GM21786 (cell line): ENCODE results near the gene ATP2C2.
"Not testable (repeated sequence)": the region's sequence is repeated elsewhere in the genome, so short reads cannot be mapped to it uniquely, and the experiment has no call there.

Experiments
- ATAC-seq: cut with Tn5 transposase; IDR thresholded peaks from one replicate; pipeline ENCODE4 v1.9.1; 2021; ENCODE audit not compliant: unreplicated experiment

Gene ATP2C2

DNA sequence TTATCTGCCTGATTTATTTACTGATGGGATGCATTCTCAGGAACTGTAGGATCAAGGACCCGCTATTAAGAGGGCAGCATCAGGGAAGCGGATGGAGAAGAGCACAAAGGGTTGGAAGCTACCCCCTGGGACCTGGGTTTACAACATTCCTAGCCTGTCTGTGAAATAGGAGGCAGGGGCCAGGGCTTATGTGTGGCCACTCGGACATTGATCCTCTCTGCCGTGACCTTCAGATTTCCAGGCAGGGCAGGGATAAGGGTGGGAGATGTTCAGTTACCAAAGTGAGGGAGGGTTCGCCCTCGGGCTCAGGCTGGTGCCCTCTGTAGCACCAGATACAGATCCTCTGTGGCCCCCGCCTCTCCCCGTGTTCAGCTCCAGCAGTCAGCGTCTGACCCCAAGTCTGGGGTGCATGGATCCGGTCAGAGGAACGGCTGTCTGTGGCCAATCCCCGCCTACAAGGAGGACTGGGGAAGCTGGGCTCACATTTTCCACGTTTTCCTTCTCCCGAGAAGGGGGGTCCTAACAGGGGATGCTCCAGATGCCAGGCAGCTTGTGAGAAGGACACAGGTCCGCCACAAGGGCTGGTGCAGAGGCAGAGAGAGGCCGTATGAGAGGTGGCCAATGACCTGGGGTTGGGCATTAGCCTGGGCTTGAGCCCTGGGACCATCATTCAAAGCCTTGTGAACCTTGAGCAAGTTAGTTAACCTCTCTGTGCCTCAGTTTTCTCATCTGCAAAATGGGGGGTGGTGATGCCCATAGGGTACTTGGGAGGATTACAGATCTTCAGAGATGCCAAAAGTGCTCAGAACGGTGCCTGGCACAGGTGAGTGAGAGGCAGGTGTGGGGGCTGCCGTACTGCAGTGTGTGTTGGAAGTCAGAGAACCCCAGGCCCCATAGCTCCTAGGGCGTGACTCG lies 48.3 kb downstream of the ATP2C2 start:
- ATAC-seq = no peak

DNA sequence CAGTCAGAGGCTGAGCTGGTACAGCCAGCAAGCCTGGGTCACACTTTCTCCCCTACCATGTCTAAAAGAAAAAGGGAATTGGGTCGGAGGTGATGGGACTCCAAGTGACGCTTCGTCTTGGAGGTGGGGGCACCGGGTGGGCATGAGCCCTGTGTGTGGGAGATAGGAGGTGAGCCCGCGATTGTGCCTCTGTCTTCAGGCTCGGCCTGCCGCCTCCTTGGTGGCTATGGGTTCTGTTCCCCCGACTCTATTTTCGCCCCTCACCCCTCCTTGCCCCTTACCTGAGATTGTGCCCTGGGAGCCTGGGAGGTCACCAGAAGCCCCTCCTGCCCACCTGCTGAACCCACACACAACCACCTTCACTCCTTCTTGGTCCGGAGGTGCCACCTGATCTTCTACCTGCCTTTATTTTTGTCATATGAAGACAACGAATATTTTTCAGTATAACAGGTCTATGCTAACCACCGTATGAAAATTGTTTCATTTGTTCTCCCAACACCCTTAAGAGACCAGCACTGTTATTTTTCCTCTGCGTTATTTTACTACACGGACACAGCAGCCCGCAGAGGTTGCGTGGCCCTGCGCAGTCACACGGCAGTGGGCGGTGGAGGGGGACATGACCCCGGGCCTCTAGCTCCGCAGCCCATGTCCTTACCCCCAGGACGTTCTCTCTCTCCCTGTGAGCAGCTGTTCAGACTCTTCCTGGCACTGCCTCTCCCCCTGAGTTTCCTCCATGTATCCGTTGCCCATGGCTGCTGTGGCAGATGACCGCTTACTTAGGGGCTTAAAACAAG lies 49.9 kb downstream of the ATP2C2 start:
- ATAC-seq = no peak

DNA sequence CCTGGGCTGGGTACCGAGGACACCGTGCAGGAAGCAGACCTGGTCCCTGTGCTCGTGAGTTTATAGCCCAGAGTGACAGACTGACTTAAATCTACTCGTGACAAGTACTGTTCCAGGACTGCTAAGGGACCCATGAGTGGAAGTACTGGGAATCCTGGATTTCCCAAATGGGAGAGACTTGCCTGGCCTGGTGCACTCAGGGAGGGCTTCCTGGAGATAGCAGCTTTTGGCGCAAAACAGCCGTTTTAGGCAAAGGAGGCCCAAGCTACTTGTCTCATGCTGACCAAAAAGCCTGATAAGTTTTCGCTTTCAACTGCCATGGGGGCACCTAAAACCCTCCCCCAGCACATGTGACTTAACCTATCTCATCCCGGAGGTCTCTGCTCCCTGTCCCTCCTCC lies 51.4 kb downstream of the ATP2C2 start:
- no peak for ATAC-seq

DNA sequence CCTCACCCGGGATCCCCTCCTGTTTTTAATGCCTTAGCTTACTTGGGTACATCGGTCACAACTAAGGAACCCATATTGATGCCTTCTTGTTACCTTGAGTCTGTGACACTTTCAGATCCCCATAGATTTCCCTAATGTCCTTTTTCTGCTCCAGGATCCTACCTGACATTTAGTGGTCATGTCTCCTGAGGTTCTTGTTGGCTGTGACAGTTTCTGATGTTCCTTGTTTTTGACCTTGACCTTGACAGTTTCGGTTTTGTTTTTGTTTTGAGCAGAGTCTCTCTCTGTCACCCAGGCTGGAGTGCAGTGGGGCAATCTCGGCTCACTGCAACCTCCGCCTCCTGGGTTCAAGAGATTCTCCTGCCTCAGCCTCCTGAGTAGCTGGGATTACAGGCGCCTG lies 52.2 kb downstream of the ATP2C2 start:
- ATAC-seq = not testable (repeated sequence)

DNA sequence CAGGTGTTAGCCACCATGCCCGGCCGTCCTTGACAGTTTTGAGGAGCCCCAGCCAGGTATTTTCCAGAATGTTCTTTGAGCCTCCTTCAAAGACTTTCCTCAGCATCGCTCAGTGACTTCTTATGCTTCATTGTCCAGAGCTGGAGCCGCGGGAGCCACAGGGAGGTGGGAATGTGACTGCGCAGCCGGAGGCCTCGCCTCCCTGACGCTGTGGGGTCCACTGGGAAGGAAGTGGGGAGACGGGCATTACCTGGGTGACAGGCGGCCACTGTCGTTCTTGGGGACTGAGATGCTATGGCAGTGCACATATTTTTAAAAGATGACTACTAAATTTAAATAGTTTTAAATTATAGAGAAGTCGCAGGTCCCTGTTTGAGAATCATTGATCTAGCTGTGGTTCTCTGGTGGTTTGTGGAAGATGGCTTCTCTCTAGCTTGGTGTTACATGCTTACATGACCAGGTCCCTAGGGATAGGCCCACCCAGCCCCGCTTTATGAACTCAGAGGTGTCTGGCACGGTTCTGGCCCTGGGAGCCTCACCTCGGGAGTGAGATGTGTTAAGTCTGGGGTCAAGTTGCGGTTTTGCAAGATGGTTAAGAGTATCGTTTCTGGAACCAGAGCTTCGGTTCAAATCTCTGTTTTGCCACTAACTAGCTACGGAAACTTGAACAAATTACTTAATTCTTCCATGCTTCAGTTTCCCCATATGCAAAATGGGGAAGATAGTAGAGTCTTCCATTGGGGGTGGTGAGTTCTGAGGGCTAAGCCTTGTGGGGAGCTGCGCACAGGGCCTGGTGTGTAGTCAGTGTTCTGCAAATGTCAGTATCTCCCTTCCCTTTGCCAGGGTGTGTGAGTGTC lies 53.0 kb downstream of the ATP2C2 start:
- no peak for ATAC-seq

DNA sequence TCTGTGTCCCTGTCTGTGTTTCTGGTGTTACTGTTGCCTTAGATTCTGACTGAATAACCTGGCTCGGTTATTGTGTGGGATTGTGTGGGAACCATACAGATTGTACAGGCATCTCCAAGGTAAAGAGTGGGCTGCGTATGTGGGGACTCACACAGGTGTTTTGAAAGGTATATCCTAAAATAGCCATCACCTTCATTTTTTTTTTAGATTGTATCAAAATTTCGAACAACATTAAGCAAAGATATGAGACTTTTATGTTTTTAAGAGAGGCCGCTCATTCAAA lies 53.5 kb downstream of the ATP2C2 start:
- no peak for ATAC-seq

DNA sequence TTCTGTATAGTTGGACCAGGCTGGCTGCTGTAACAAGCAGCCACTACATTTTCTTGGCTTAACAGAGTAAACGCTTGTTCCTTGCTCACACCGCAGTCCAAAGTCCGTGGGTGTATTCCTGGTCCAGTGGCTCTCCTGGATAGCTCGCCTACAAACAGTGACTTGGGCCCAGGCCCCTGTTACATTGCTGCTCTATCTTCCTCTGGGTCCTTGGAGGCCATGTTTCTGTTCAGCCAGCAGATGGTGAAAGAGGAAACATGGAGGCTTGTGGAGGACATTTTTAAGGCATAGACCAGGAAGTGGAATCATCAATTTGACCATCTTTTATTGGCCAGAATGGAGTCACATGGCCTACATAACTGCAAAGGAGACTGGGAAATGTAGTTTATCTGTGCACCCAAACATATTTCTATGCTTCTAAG lies 55.1 kb downstream of the ATP2C2 start:
- ATAC-seq = no peak

DNA sequence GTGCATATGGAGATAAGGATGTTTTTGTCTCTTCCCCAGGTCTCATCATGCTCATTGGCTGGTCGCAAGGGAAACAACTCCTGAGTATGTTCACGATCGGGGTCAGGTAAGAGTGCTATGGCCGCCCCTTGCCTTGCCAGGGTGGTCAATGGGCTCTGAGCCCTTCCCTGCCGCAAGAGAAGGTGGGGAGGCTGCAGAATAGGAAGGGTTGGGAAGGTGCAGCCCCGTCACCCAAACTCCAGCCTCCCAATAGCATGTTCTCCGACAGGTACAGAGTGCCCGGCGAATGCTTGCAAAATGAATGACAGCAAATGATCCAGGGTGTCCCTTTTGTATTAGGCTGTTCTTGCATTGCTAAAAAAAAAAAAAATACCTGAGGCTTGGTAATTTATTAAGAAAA lies 57.4 kb downstream of the ATP2C2 start:
- ATAC-seq = no peak

DNA sequence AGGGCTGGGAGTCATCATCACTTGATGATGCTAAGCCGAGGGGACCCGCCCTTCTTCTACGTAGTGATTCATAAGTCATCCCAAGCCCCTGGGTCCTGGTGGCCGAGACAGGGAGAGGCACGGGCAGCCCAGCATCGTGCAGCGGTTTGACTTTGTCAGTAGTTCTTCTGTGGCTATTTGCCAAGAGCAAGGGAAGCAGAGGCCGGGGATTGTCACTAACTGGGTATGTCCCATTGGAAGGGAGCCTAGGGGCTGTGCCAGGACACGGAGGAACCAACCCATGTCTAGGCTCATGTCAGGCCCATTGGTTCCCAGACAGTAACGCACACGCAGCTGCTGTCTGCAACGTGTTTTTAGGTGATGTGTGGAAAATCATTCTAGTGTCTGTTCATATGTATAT lies 58.5 kb downstream of the ATP2C2 start:
- ATAC-seq = no peak

DNA sequence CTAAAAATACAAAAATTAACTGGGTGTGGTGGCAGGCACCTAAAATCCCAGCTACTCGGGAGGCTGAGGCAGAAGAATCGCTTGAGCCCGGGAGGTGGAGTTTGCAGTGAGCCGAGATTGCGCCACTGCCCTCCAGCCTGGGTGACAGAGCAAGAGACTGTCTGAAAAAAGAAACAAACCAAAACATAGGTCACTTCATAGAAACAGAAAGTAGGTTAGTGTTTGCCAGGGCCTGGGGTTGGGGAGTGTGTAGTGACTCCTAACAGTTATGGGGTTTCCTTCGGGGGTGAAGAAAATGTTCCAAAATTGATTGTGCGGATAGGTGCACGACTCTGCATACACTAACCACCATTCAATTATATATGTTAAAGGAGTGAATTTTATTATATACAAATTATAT lies 59.2 kb downstream of the ATP2C2 start:
- ATAC-seq = no peak

DNA sequence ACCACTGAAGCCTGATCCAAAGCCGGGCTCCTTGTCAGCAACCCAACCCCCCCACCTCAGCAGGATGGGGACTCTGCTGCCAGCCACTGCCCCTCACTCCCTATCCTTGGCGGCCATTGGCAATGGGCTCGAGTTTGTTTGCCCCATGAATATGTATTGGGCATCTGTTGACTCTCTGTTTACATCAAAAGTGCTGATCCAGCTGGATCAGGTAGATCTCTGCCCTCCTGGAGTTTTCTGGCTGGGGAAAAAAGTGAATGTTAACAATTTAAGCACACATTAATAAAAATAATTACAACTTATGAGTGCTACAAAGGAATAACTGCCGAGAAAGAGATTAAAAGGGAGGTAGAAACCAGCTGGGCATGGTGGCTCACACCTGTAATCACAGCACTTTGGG lies 62.5 kb downstream of the ATP2C2 start:
- no peak for ATAC-seq

DNA sequence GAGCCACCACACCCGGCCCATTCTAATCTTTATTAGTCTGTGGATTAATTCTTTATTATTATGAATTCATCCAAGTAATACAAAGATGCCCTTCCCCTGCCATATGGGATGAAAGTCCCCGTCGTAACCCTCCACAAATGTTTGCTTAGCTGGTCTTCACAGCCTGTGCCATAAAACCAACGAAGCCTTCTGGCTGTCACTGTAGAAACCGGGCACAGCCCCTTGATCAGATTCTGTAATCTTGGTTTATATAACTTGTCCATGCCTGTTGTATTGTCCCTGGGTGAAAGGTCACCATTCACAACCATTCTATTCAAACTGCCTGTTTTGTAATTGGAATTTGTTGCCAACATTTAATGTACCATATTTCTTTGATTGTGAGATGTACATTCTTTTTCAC lies 66.5 kb downstream of the ATP2C2 start:
- ATAC-seq = no peak

DNA sequence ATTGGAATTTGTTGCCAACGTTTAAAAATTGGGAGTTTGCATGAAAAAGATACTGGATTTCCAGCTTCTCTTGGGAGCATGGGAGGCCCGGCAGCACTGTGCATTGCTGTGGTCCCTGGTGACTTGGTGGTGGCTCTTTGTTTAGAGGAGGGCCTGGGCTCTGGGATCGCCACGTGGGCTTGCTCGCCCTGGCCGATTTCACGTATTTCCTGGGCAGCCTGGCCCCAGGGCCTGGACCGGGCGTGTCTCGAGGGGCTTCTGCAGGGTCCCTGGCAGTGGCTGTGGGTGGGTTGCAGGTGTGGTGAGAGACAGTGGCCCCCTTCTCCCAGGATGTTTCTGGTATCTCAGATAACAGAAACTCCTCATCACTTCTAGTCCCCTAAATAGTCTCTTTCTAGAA lies 67.9 kb downstream of the ATP2C2 start:
- ATAC-seq = no peak

DNA sequence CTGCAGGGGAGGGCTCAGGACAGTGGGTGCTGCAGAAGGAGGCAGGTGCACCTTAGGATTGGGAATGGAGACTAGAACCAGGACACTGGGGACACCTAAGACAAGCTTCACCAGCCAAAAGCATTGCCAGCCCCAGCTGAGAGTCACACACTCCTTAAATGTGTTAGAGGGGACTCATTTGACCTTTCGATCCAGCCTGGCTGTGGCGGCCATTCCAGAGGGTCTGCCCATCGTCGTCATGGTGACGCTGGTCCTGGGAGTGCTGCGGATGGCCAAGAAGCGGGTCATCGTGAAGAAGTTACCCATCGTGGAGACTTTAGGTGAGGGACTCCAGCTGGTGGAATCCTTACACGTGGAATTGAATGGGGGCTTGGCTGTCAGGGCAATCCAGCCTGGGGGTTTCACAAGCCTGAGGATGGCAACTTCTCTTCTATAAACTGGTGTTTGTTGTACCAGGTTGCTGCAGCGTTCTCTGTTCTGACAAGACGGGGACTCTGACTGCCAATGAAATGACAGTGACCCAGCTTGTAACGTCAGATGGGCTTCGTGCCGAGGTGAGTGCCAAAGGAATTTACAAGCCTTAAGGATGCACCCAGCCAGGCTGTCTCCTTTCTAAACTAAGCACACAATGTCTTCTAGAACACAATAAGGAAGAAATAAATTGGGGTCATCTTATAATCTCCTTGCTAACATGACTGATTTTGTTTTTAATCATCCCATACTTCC lies 70.8 kb downstream of the ATP2C2 start:
- no peak for ATAC-seq

DNA sequence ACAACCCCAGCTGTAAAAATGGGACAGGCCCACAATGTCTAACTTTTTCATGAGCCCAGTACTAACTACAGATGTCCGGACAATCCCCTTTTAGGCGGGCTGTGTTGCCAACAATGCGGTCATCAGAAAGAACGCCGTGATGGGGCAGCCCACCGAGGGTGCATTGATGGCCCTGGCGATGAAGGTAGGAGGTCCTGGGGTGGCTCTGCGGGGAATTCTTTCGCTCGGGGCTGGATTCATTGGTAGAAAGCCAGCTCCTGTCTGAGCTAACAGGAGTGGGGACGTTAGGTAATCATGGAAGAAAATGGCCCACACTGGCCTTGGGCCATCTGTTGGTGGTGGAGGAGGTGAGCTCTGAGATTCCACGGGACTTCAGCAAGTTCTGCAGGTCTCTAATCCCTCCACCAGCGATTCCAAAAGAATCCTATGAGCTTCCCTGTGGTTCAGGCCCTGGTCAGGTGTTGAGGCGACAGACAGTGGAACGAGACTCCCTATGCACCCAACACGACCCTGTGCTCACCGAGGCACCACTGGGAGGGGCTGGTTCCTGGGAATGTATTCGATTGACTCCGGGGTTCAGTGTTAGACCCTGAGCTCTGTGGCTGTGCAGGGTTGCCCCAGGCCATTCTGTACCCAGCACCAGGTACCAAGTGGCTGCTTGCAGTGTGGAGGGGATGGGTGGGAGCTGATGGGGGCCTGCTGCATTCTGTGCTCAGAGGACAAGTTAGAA lies 74.2 kb downstream of the ATP2C2 start:
- ATAC-seq = no peak

DNA sequence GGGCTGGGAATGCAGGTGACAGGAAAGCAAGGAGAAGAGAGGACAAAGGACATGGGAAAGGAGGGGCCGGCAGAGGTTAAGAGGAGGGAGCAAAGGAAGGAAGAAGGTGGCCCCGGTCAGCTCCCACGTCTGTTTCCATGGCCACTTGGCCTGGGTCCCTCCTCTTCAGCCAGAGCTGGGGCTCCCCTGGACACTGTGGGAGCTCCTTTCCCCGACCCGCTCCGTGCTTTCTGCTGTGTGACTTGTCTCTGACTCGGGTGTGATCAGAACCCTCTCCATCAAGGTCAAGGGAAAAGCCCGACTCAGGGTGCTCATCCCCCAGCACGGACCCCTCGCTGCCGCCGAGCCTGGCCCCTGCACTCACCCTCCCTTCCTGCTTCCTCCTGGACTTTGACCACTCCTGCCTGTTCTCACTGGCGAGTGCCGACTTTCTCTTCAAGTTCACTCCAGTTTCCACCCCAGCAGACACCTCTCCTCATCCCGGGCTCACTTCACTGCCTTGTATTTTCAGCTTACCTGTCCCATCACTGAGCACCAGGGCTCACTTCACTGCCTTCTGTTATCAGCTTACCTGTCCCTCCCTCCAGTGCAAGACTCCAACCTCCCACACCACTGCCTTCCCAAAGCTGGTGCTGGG lies 74.9 kb downstream of the ATP2C2 start:
- no peak for ATAC-seq

DNA sequence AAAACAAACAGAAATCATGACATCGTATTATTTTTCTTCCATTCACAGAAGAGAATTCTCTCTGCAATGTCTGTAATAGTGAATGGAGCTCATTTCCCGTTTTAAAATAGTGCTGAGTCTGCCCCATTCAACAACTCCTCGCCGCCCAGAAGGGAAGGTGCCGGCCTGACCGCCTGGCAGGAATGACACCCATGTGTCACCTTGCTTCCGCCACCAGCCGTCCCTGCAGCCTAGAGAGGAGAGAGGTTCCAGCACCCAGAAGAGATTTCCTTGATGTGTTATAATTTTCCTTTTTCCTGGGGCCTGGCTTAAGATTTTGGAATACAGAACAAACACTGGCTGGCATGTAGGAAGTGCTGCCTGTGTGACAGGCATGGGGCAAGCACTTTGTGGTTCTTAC lies 76.1 kb downstream of the ATP2C2 start:
- no peak for ATAC-seq

DNA sequence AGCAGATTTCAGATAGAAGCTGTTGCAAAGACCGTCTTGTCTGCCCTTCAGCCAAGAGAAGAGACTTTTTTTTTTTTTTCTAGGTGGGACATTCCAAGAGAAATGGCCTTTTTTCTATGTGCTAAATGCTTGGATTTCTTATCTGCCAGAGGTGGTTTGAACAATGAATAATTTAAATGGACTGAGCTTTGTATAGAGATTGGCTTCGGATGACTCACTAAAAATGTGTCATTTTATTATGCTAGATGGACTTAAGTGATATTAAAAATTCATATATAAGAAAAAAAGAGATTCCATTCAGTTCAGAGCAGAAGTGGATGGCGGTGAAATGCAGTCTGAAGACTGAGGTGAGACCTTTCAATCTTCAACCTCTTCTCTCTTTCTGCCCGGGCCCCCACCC lies 77.7 kb downstream of the ATP2C2 start:
- no peak for ATAC-seq

DNA sequence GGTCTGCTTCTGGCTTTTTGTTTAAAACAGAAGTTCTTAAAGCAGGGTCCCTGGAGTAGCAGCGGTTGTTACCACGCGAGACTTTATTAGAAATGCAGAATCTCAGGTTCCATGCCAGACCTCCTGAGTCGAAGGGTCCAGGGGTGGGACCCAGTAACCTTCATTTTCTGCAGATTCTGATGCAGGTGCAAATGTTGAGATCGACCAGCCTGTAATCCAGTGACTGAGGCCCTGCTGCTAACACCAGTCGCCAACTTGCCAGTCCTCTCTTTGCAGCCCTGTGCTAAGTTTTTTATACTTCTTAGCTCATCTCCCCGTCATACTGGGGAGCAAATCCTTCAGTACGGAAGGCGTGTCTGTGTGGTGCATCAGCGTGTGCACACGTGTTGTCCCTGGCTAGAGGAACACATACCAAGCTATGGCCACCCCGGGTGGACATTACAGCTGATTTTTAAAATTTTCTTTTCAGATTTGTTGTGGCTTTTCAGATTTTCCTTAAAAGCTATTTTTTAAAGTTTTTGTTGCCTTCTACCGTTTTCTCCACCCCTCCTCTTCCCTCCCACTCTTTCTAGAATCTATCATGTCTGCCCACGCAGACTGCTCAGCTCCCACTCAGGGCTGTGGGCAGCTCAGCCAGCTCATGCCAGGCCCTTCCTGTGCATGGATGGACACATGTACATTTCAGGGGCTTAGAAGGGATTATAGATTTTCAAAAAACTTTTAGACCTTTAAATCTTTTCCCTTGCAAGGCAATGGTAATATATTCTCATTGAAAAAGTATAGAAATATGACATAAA lies 78.5 kb downstream of the ATP2C2 start:
- no peak for ATAC-seq
